OCI-LY7 (cell line): ENCODE data around the gene DIP2C. TPM values are rescaled to one million over a fixed set of nuclear protein-coding genes. Genes with fewer than 3 reads are reported as not detected.

ENCODE experiments used
- BruUV-seq: library from RNA; stranded (reverse); fragments of 400-500 nt; replicated peaks from 2 replicates; lab custom pipeline; 2021; lab: Mats Ljungman, UMichigan
- CTCF ChIA-PET: fragments of 300-600 bp; sonication (Branson Sonifier 250); formaldehyde crosslinking; loops from one replicate; lab custom pipeline; 2022; ENCODE audit warnings: antibody characterized with exemption; ENCODE audit not compliant: unreplicated experiment; lab: Charles Lee
- POLR2A ChIA-PET: fragments of 300-600 bp; sonication (Branson Sonifier 250); formaldehyde crosslinking; loops from one replicate; lab custom pipeline; 2022; ENCODE audit warnings: antibody characterized with exemption; lab: Charles Lee
- DNase-seq: peaks from one replicate; pipeline ENCODE4 v3.0.0-alpha.2; 2015; ENCODE audit warnings: low spot score
- H2AFZ ChIP-seq: fragments of 200-600 bp; sonication (generic), shearing (Covaris generic); 2 replicates; pipeline ENCODE4 v1.6.1; 2014; ENCODE audit warnings: mild to moderate bottlenecking, antibody characterized with exemption, low read length, moderate library complexity
- H3K27ac ChIP-seq: fragments of 200-600 bp; sonication (generic); 2 replicates; pipeline ENCODE4 v1.5.1; 2014; ENCODE audit warnings: mixed run types, low read depth, mild to moderate bottlenecking, moderate library complexity, low read length, inconsistent platforms; ENCODE audit not compliant: poor library complexity, severe bottlenecking
- H3K36me3 ChIP-seq: fragments of 200-600 bp; sonication (generic); 2 replicates; pipeline ENCODE4 v1.6.1; 2014; ENCODE audit warnings: mild to moderate bottlenecking, antibody characterized with exemption, low read length, moderate library complexity, mixed read lengths; ENCODE audit not compliant: insufficient read depth
- H3K4me1 ChIP-seq: fragments of 200-600 bp; sonication (generic); 2 replicates; pipeline ENCODE4 v1.5.1; 2014; ENCODE audit warnings: mild to moderate bottlenecking, low read length; ENCODE audit not compliant: insufficient read depth, poor library complexity, severe bottlenecking
- H3K4me2 ChIP-seq: fragments of 200-600 bp; sonication (generic); 2 replicates; pipeline ENCODE4 v1.6.1; 2014; ENCODE audit warnings: mild to moderate bottlenecking, low read length
- H3K4me3 ChIP-seq: fragments of 200-600 bp; sonication (generic); 2 replicates; pipeline ENCODE4 v1.5.1; 2014; ENCODE audit warnings: mild to moderate bottlenecking, low read depth, low read length; ENCODE audit not compliant: poor library complexity, severe bottlenecking
- H3K79me2 ChIP-seq: fragments of 200-600 bp; sonication (generic); 2 replicates; pipeline ENCODE4 v1.6.1; 2016; ENCODE audit warnings: low read depth, mild to moderate bottlenecking, low read length, moderate library complexity, mixed read lengths; ENCODE audit not compliant: insufficient read depth
- H3K9me2 ChIP-seq: fragments of 200-600 bp; sonication (generic); 2 replicates; pipeline ENCODE4 v1.6.1; 2016; ENCODE audit warnings: mild to moderate bottlenecking, low read length, mixed read lengths; ENCODE audit not compliant: insufficient read depth
- H3K9me3 ChIP-seq: fragments of 200-600 bp; sonication (generic); 2 replicates; pipeline ENCODE4 v1.6.1; 2014; ENCODE audit warnings: mild to moderate bottlenecking, mixed run types, low read length, mixed read lengths
- H4K20me1 ChIP-seq: fragments of 200-600 bp; sonication (generic); 2 replicates; pipeline ENCODE4 v1.6.1; 2014; ENCODE audit warnings: mild to moderate bottlenecking, antibody characterized with exemption, low read length, moderate library complexity, mixed read lengths; ENCODE audit not compliant: insufficient read depth
- EZH2phosphoT487 ChIP-seq: fragments of 200-600 bp; sonication (generic); IDR thresholded peaks from 2 replicates; pipeline ENCODE4 v1.6.1; 2018; ENCODE audit warnings: low read depth, borderline replicate concordance, mild to moderate bottlenecking, mixed run types, antibody characterized with exemption, low read length, moderate library complexity, mixed read lengths
- intact Hi-C: fragments of 100-400 bp; cut with micrococcal nuclease; formaldehyde crosslinking; loops from one replicate; pipeline ENCODE4 v1.10.0; 2022; ENCODE audit not compliant: unreplicated experiment
- total RNA-seq, 2 experiments: library from RNA; depleted of rRNA in 1 of 2; stranded (reverse); fragments of >200 nt in 1 of 2; shearing (Covaris generic) in 1 of 2; gene quantifications; 2 replicates each; pipeline ENCODE4 v1.2.3, GENCODE V29; 2014 to 2022
- TF ChIP-seq, protein P1 (sequence below): fragments of 200-600 bp; sonication (generic); conservative IDR thresholded peaks from 2 replicates; pipeline ENCODE4 v1.5.1; 2014; ENCODE audit warnings: mild to moderate bottlenecking, antibody characterized with exemption, low read length, moderate library complexity, mixed read lengths

The DIP2C gene
- total RNA-seq, 2 experiments from 2014 or later: 10.9 to 29.5 TPM

DNA sequence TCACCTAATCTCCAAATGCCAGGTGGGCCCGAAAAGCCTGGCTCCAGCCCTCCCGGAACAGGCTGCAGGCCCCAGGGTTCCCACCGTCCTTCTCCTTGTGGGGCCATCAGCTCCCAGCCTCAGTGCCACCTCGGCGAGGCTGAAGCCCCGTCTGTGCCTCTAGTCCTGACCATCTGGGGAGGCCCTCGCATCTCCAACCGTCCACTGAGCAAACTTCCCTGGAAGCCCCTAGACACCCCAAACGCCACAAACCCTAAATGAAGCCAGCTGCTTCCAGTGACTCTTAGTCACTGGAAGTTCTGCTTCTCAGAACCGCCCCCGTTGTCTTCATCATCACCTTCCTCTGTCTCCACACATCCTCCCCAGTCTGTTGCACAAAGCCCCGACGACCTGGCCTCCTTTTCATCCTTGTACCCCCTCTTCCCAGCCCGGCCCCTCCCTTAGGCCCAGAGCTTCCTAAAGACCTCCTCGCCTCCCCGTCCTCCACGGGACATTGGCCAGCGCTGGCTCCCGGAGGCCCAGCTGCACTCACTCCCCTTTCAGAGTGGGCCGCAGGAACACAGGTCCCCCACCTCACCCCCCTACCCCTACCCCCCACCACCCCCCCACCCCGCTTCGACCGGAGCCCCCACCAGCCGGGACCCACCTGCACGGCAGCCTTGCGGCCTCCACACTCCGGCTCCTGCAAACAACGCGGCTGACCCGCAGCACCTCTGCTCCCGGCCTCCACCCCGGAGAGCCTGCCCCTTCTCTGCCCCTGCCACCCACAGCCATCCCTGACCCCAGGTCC lies 1.1 kb upstream of the DIP2C start:
- Histone ChIP-seq H3K27ac (no peak overlapping the region), H3K4me1 (peaks cover 4% of the 10 kb centered on the region), H3K9me2 (no peaks in the 10 kb centered on the region), H3K36me3 (no peaks in the 10 kb centered on the region), H3K9me3 (no peaks in the 10 kb centered on the region), H3K4me2 (no peak overlapping the region), H3K79me2 (no peaks in the 10 kb centered on the region), H4K20me1 (no peaks in the 10 kb centered on the region), H2AFZ (no peak overlapping the region), H3K4me3 (no peak overlapping the region)
- DNase-seq: no peak
- BruUV-seq: no TSS peak
- intact Hi-C loops: no loop called here
- TF ChIP-seq EZH2phosphoT487: no peak
- TF ChIP-seq, protein P1, sequence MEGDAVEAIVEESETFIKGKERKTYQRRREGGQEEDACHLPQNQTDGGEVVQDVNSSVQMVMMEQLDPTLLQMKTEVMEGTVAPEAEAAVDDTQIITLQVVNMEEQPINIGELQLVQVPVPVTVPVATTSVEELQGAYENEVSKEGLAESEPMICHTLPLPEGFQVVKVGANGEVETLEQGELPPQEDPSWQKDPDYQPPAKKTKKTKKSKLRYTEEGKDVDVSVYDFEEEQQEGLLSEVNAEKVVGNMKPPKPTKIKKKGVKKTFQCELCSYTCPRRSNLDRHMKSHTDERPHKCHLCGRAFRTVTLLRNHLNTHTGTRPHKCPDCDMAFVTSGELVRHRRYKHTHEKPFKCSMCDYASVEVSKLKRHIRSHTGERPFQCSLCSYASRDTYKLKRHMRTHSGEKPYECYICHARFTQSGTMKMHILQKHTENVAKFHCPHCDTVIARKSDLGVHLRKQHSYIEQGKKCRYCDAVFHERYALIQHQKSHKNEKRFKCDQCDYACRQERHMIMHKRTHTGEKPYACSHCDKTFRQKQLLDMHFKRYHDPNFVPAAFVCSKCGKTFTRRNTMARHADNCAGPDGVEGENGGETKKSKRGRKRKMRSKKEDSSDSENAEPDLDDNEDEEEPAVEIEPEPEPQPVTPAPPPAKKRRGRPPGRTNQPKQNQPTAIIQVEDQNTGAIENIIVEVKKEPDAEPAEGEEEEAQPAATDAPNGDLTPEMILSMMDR: no peak
- ChIA-PET POLR2A (no interaction called here), CTCF (no interaction called here)

DNA sequence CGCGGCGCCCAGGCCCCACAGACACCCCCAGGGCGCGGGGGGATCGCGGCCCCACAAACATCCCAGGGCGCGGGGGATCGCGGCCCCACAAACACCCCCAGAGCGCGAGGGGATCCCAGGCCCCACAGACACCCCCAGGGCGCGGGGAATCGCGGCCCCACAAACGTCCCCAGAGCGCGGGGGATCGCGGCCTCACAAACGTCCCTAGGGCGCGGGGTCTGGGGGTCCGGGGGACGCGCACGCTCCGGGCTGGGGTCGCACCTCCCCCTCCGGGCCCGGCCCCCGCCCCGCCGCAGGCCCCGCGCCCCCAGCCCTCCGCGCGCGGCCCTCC lies 382 bp downstream of the DIP2C start:
- DNase-seq: no peak
- no peak overlapping the region for H3K4me3 ChIP-seq
- H4K20me1 ChIP-seq: no peaks in the 10 kb centered on the region
- H3K27ac ChIP-seq: no peak overlapping the region
- intact Hi-C loops: no loop called here
- no peaks in the 10 kb centered on the region for H3K36me3 ChIP-seq
- no TSS peak for BruUV-seq
- ChIA-PET POLR2A (no interaction called here), CTCF (no interaction called here)
- no peaks in the 10 kb centered on the region for H3K9me3 ChIP-seq
- H2AFZ ChIP-seq: no peak overlapping the region
- no peaks in the 10 kb centered on the region for H3K9me2 ChIP-seq
- no peak for TF ChIP-seq EZH2phosphoT487
- TF ChIP-seq, protein P1: no peak
- H3K4me1 ChIP-seq: peaks cover 4% of the 10 kb centered on the region
- H3K4me2 ChIP-seq: no peak overlapping the region
- no peaks in the 10 kb centered on the region for H3K79me2 ChIP-seq
